Activated CD8-positive, alpha-beta memory T cell treated with anti-CD3 and anti-CD28 coated beads for 1 hour (primary cell): ENCODE measurements around the gene CSTF3.

Source experiments
- DNase-seq, 2 donors: peaks; one replicate each; pipeline ENCODE4 v3.0.0-alpha.2; 2020; ENCODE audit warnings: low read depth in 1 of 2; ENCODE audit errors: extremely low read depth in 1 of 2

CSTF3 gene

DNA sequence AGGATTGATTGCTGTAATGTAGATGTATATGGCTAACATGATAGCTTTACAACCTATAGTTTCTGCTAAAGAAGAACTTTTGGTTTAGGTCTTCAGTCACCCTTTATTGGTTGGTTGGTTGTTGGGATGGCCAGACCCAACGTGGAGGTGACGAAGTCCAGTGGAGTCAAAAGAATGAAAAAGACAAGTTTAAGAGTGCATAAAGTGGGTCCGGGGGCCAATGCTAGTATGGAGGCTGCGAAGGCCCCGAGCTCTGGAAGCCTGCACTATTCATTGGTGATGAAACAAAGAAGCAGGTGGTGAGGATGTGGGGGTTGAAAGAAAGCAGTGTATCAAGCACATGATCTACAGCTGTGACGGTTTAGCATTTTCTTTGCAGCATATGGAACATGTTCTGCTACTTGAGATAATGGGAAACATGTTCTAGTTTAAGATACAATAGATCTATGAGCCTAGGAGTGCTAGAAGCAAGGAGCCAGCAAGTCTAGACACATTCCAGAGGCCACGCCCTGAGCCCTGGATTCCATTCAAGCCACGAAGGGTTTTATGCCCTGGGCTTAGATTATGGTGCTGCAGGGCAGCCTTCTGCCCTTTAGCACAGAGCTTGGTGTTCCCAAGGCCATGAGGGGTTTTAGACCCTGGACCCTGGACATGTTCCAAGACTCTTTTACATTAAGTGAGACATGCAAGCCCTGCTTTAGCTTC, 115.6 kb downstream of the CSTF3 start:
- no peak for DNase-seq

DNA sequence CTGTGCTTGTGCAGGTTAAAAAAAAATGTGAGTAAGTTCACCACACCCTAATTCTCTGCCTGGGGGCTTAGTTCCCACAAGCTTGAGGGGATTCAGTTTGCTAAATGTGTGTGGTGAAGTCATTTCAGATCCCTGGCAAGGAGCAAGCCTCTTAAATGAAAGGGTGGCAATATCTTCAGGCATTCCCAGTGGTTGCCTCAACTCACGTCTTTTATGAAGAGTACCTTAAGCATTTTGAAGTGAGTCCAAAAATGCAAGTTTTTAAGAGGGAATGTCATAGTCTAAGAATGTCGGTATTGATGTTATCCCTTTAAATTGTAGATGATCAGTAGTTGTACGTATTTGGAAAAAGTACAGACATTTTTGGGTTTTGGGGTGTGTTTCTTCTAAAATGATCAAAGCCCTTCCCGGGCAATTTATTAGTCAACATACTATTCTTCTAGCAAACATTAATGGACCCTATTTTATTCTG, 117.0 kb downstream of the CSTF3 start:
- no peak for DNase-seq

DNA sequence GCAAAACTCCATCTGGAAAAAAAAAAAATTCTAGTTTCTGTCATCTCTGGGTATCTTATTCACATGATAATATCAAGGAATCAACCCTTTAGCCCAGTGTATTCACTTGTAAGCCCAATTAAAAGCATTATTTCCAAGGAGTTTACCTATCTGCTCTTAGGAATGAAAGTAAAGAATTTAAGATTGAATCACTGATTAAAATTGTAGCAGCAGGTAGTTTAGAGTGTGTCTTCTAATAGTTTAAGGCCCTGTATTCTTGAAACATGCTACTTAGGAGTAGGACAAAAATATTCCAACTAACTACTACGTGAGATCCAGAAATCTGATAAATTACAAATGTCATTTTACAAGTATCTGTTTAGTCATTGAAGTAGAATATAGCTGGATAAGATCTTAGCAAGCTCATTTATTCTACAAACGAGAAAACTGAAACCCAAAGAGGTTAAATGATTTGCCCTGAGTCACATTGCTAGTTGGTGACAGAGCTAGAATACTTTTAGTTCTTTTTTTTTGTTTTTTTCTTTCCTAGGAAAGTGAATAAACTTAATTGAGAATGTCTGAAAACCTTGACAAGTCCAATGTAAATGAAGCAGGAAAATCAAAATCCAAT, 118.0 kb downstream of the CSTF3 start:
- no peak for DNase-seq

DNA sequence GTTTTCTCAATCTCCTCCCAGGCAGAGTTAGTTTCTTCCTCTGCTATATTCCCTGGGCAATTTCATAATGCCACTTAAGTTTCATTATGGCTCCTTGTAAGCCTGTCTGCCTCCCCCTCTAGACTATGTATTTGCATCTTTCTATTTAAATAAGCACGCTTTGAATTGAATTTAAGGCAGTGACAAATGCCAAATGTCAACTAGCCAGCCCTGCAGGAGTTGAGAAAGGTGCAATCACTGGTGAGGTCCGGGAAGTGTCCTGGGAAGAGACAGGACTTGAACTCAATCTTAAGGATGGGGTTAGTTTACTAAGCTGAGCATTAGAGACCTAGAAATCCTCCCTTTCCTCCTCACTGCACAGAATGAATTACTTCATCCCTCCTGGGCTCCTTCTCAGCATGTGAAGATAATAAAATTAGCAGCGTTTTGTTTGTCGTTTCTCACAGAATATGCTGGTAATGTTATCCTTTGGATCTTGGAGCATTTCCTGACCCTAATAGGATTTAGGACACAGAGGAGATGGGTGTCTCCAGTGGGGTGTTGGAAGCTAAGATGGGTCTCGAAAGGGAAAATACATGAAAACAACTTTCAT, 120.3 kb downstream of the CSTF3 start:
- DNase-seq, result no peak

DNA sequence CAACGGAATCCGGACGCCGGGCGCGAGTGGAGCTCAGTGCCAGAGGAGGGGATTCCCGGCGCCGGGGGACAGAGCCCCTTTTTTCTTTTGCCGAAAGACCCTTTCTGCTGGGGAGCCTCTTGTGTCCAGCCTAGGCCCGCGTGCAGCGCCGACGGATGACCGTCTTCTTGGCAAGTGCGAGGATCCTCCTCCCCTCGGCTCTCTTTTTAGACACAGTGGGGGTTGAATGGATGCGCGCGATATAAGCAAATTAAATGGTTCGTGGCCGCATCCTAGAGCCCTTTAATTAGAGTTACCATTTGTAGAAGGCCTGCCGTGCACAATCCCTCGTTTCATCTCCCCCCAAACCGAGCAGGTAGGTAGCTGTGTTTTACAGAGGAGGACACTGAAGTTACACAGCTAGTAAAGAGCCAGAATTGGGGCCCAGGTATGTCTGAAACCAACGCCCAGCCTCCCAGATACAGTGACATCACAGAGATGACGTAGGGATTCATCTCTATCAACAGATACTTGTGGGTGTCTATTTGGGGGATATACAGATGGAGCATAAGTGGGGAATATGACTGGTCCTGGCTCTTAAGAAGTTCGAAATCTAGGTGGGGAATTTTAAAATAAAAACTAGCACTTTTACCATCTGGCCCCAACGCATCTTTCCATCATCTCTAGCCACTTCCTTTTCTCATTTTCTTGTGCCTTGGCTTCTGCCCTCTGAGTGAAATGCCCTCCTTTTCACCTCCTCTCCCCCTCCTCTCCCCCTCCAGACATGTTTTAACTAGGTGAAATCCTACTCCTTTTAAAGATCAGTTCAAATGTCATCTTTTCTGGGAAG, 121.0 kb downstream of the CSTF3 start:
- DNase-seq, result no peak

DNA sequence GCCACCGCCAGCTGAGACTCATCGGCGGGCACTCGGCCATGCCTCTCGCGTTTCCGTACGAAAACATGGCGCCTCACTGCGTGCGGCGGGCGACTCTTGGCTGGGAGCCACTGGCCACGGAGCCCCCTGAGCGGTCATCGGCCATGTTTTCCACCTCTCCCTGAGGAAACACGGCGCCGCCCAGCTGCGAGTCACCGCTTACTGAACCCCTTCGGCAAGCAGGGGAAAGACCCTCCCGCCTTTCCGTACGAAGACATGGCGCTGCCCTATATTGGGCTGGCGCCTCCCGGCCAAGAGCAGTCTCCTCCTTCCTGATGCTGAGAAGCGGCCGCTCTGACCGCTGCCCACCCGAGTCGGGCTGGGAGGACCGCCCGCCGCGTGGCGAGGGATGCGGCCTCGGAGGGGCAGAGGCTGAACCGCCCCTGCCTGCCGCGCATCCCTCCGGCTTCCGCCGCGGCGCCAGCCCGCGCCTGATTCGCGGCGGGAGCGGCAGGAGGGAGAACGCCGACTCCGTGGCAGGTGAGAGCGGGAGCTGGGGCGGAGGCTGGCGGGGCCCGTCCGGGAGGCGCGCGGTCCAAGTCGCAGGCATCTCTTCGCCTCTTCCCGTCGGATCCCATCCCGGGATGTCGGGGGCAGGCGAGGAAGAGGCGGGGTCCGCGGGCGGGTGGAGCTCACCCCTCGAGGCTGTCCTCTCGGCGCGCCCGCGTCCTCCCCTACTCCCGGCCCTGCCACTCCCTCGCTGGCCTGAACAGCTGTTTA, 121.8 kb downstream of the CSTF3 start, which contains the start of gene TCP11L1:
TCP11L1 (plus strand) TSS at position 299 of the 759 bp plus-strand sequence. CDS start 4,202 bp downstream, outside the sequence.
- peak; percentile 53 to 70 for DNase-seq

DNA sequence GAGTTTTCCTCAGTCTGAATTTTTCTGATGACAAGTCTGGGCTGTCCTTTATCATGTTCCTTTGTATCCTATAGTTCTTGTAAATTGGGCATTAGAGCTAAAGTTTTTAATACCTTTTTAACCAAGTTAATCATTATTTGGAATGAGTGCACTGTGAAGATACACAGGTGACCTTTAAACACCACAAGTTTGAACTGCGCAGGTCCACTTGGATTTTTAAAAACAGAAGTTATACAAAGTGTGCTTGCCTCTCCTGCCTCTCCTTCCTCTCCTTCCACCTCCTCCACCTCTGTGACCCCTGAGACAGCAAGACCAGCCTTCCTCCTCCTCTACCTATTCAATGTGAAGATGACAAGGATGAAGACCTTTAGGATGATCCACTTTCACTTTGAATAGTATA, 126.3 kb downstream of the CSTF3 start:
- no peak for DNase-seq
